Fibroblast of the conjunctiva (primary cell): ENCODE results near the gene CCDC78.

Experiments
- DNase-seq: peaks from one replicate; pipeline ENCODE4 v3.0.0-alpha.2; 2010; ENCODE audit warnings: low read depth

Gene CCDC78

GRCh38 chr16:709566-710499 lies 16.4 kb downstream of the CCDC78 start:
- DNase-seq, result peak; percentile 49

GRCh38 chr16:708959-709358 lies 17.3 kb downstream of the CCDC78 start:
- DNase-seq, result no peak

- no peak for DNase-seq
Measured at GRCh38 chr16:708019-708418, 18.2 kb downstream of the CCDC78 start.

GRCh38 chr16:707062-707538 lies 19.1 kb downstream of the CCDC78 start:
- DNase-seq, result no peak

GRCh38 chr16:706189-707061 lies 19.8 kb downstream of the CCDC78 start:
- DNase-seq, result no peak

GRCh38 chr16:705431-706188 lies 20.6 kb downstream of the CCDC78 start, which contains the start of gene FBXL16:
TSS of gene FBXL16 (minus strand) at chr16:705801. CDS start at chr16:697405, 8,396 bp downstream.
- DNase-seq, result no peak

- no peak for DNase-seq
Measured at GRCh38 chr16:704552-705380, 21.5 kb downstream of the CCDC78 start.

- DNase-seq, result no peak
Measured at GRCh38 chr16:704047-704446, 22.2 kb downstream of the CCDC78 start.

- no peak for DNase-seq
Measured at GRCh38 chr16:703406-703805, 22.8 kb downstream of the CCDC78 start.

GRCh38 chr16:702341-702740 lies 23.9 kb downstream of the CCDC78 start:
- no peak for DNase-seq

- no peak for DNase-seq
Measured at GRCh38 chr16:700684-701584, 25.3 kb downstream of the CCDC78 start.

GRCh38 chr16:698911-699671 lies 27.2 kb downstream of the CCDC78 start:
- no peak for DNase-seq

GRCh38 chr16:695355-696089 lies 30.7 kb downstream of the CCDC78 start:
- no peak for DNase-seq

GRCh38 chr16:694863-695354 lies 31.3 kb downstream of the CCDC78 start:
- DNase-seq, result no peak

GRCh38 chr16:694187-694862 lies 31.9 kb downstream of the CCDC78 start:
- DNase-seq, result no peak

- DNase-seq, result no peak
Measured at GRCh38 chr16:693766-694165, 32.5 kb downstream of the CCDC78 start.

- no peak for DNase-seq
Measured at GRCh38 chr16:693364-693763, 32.9 kb downstream of the CCDC78 start.
